Measurements from ENCODE around the gene LSAMP.

Gene LSAMP

DNA sequence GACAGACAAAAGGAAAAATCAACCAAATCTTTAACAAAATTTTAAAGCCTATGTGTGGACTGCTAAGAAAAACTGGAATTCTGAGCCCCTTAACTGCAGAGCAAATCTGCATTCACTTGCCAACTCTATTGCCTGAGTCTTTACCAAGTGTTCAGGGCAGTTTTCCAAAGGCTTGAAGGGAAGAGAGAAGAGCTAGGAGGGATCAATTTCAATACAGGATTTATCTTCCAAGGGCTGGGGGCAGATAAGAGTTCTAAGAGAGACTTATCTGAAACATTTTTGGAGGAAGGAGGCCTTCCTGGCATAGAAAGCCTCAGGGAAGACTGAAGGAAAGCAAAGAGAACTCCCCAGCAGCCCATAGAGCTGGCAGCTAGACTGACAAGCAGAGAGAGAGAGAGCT, 31.4 kb upstream of the LSAMP start:
- CTCF ChIA-PET, result interaction anchor here (0.6 kb wide), 1 partner anchor 295 kb away, joined by 3 read pairs; no protein-coding TSS in a partner anchor
- no peaks in the 10 kb centered on the region for H3K9me3 ChIP-seq (ENCODE audit: control insufficient read depth, insufficient read depth, low read depth, low read length)
- no peak overlapping the region for H3K4me3 ChIP-seq (ENCODE audit: low read depth, low read length)
- no peaks in the 10 kb centered on the region for H3K4me1 ChIP-seq (ENCODE audit: control insufficient read depth, insufficient read depth, low read length)
- TF ChIP-seq, protein P1, sequence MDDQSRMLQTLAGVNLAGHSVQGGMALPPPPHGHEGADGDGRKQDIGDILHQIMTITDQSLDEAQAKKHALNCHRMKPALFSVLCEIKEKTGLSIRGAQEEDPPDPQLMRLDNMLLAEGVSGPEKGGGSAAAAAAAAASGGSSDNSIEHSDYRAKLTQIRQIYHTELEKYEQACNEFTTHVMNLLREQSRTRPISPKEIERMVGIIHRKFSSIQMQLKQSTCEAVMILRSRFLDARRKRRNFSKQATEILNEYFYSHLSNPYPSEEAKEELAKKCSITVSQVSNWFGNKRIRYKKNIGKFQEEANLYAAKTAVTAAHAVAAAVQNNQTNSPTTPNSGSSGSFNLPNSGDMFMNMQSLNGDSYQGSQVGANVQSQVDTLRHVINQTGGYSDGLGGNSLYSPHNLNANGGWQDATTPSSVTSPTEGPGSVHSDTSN (CRISPR knock-in tag; IDR thresholded peaks at IDR 0.05), result no peak
- TF ChIP-seq, protein P2, sequence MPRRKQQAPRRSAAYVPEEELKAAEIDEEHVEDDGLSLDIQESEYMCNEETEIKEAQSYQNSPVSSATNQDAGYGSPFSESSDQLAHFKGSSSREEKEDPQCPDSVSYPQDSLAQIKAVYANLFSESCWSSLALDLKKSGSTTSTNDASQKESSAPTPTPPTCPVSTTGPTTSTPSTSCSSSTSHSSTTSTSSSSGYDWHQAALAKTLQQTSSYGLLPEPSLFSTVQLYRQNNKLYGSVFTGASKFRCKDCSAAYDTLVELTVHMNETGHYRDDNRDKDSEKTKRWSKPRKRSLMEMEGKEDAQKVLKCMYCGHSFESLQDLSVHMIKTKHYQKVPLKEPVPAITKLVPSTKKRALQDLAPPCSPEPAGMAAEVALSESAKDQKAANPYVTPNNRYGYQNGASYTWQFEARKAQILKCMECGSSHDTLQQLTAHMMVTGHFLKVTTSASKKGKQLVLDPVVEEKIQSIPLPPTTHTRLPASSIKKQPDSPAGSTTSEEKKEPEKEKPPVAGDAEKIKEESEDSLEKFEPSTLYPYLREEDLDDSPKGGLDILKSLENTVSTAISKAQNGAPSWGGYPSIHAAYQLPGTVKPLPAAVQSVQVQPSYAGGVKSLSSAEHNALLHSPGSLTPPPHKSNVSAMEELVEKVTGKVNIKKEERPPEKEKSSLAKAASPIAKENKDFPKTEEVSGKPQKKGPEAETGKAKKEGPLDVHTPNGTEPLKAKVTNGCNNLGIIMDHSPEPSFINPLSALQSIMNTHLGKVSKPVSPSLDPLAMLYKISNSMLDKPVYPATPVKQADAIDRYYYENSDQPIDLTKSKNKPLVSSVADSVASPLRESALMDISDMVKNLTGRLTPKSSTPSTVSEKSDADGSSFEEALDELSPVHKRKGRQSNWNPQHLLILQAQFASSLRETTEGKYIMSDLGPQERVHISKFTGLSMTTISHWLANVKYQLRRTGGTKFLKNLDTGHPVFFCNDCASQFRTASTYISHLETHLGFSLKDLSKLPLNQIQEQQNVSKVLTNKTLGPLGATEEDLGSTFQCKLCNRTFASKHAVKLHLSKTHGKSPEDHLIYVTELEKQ (tag by site-specific recombination; IDR thresholded peaks at IDR 0.05; ENCODE audit: borderline replicate concordance), result no peak
- no peak for TF ChIP-seq ZNF664 (tag by site-specific recombination; IDR thresholded peaks at IDR 0.05)
- no peak for TF ChIP-seq OSR2 (tag by site-specific recombination; IDR thresholded peaks at IDR 0.05)
- TF ChIP-seq ZNF24 (tag by site-specific recombination; IDR thresholded peaks at IDR 0.05), result no peak
- TF ChIP-seq, protein P3, sequence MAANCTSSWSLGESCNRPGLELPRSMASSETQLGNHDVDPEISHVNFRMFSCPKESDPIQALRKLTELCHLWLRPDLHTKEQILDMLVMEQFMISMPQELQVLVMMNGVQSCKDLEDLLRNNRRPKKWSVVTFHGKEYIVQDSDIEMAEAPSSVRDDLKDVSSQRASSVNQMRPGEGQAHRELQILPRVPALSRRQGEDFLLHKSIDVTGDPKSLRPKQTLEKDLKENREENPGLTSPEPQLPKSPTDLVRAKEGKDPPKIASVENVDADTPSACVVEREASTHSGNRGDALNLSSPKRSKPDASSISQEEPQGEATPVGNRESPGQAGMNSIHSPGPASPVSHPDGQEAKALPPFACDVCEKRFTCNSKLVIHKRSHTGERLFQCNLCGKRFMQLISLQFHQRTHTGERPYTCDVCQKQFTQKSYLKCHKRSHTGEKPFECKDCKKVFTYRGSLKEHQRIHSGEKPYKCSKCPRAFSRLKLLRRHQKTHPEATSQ (tag by site-specific recombination; IDR thresholded peaks at IDR 0.05), result no peak
- TF ChIP-seq, protein P4, sequence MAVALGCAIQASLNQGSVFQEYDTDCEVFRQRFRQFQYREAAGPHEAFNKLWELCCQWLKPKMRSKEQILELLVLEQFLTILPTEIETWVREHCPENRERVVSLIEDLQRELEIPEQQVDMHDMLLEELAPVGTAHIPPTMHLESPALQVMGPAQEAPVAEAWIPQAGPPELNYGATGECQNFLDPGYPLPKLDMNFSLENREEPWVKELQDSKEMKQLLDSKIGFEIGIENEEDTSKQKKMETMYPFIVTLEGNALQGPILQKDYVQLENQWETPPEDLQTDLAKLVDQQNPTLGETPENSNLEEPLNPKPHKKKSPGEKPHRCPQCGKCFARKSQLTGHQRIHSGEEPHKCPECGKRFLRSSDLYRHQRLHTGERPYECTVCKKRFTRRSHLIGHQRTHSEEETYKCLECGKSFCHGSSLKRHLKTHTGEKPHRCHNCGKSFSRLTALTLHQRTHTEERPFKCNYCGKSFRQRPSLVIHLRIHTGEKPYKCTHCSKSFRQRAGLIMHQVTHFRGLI (tag by site-specific recombination; IDR thresholded peaks at IDR 0.05), result no peak
- TF ChIP-seq ZNF621 (tag by site-specific recombination; IDR thresholded peaks at IDR 0.05), result no peak
- no peak for TF ChIP-seq ZNF266 (tag by site-specific recombination; IDR thresholded peaks at IDR 0.05; ENCODE audit: low read depth)
- TF ChIP-seq ZFP41 (tag by site-specific recombination; IDR thresholded peaks at IDR 0.05; ENCODE audit: borderline replicate concordance), result no peak
- TF ChIP-seq ZNF214 (tag by site-specific recombination; IDR thresholded peaks at IDR 0.05; ENCODE audit: borderline replicate concordance), result no peak
- no peak for TF ChIP-seq IKZF3 (tag by site-specific recombination; IDR thresholded peaks at IDR 0.05)
- no peak for TF ChIP-seq ZSCAN23 (tag by site-specific recombination; IDR thresholded peaks at IDR 0.05)
- no peak for TF ChIP-seq ZNF670 (tag by site-specific recombination; IDR thresholded peaks at IDR 0.05; ENCODE audit: low read depth)
- no peak for TF ChIP-seq ZNF394 (tag by site-specific recombination; IDR thresholded peaks at IDR 0.05; ENCODE audit: borderline replicate concordance)
- TF ChIP-seq ZNF514 (tag by site-specific recombination; IDR thresholded peaks at IDR 0.05), result no peak
- TF ChIP-seq, protein P5, sequence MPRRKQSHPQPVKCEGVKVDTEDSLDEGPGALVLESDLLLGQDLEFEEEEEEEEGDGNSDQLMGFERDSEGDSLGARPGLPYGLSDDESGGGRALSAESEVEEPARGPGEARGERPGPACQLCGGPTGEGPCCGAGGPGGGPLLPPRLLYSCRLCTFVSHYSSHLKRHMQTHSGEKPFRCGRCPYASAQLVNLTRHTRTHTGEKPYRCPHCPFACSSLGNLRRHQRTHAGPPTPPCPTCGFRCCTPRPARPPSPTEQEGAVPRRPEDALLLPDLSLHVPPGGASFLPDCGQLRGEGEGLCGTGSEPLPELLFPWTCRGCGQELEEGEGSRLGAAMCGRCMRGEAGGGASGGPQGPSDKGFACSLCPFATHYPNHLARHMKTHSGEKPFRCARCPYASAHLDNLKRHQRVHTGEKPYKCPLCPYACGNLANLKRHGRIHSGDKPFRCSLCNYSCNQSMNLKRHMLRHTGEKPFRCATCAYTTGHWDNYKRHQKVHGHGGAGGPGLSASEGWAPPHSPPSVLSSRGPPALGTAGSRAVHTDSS (tag by site-specific recombination; IDR thresholded peaks at IDR 0.05), result no peak
- no peak for TF ChIP-seq ZNF311 (tag by site-specific recombination; IDR thresholded peaks at IDR 0.05; ENCODE audit: borderline replicate concordance)
- TF ChIP-seq ZNF433 (tag by site-specific recombination; IDR thresholded peaks at IDR 0.05; ENCODE audit: low read depth), result no peak
- H3K36me3 ChIP-seq (ENCODE audit: control insufficient read depth in 2 of 2, insufficient read depth in 1 of 2, low read length in 2 of 2), result no peaks in the 10 kb centered on the region
- no peak overlapping the region for H3K27ac ChIP-seq (ENCODE audit: extremely low read depth, low read depth, low read length)
- POLR2A ChIA-PET, result no interaction called here
